ENCODE data around the gene ATXN7L1. TPM values are rescaled to one million over a fixed set of nuclear protein-coding genes. Genes with fewer than 3 reads are reported as not detected.

The ATXN7L1 gene
- total RNA-seq, 1 experiment from 2014 or later = 24.3 TPM

DNA sequence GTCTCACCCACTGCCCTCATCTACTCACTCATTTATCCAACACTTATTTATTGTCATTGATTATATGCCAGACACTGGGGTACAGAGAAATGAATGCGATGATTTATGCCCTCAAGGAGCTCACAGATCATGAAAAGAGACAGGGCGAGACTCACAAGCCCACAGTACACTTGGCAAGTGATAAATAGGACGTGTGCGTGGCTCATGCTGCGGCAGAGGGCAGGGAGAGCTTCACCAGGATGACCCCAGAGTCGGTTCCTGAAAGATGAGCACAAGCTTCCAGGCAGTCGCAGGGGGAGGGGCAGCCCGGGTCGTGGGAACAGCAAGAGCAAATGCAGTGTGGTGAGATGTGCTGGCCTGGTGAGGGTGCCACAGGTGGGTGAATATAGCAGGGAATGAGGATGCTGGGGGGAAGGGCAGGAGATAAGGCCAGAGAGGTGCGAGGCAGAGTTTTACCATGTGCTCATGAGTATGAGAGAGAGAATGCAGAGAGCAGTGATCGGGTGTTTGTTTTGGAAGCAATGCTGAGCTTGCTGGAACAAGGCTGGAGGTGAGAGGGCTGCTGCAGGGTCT, 70.9 kb downstream of the ATXN7L1 start:
- no peak overlapping the region for H2BK120ac ChIP-seq (ENCODE audit: low read depth, low read length, poor library complexity, severe bottlenecking)
- WGBS (ENCODE audit: extremely low coverage, insufficient read length, low lambda C conversion rate) = no CpG with 5 or more reads among the region's 11 CpGs
- H3K18ac ChIP-seq (ENCODE audit: insufficient read length, low read depth, low read length) = no peak overlapping the region

More for the DNA sequence above, 70.9 kb downstream of the ATXN7L1 start:
- H3K4me2 ChIP-seq (ENCODE audit: insufficient read depth, insufficient read length, low read length) = no peak overlapping the region
- no peak overlapping the region for H4K8ac ChIP-seq (replicated peaks; ENCODE audit: insufficient read length, low read depth, low read length)
- H3K4ac ChIP-seq (ENCODE audit: low read depth, low read length) = no peak overlapping the region
- no peaks in the 10 kb centered on the region for H3K23me2 ChIP-seq (ENCODE audit: insufficient read length, low read depth, low read length, poor library complexity, severe bottlenecking)
- Mint-ChIP-seq H3K4me3 (no peak overlapping the region), H3K36me3 (ENCODE audit: insufficient read depth in 1 of 3, low read depth in 3 of 3) (no peaks in the 10 kb centered on the region; a peak in 2 of 7 replicates), H3K27me3 (ENCODE audit: low read depth) (no peaks in the 10 kb centered on the region; the same call in 1 of the 2 replicates), H3K27ac (0 out of 7 replicates have a peak overlapping the region, but pooled peaks of 1 of the 3 experiments have one; percentile 7), H3K9me3 (no peaks in the 10 kb centered on the region), H3K4me1 (peaks cover 28 to 30% of the 10 kb centered on the region in 2 experiments)
- H4K20me1 ChIP-seq (ENCODE audit: control insufficient read depth, insufficient read depth, insufficient read length) = no peaks in the 10 kb centered on the region
- H3K56ac ChIP-seq (ENCODE audit: insufficient read length, low read depth, low read length) = no peak overlapping the region
- no peaks in the 10 kb centered on the region for H3K27me3 ChIP-seq (ENCODE audit: insufficient read depth, low read length)
- no peak overlapping the region for H4K91ac ChIP-seq (ENCODE audit: insufficient read length, low read depth, low read length)
- no peak overlapping the region for H2BK5ac ChIP-seq (ENCODE audit: insufficient read length, low read length)
- H3K9me3 ChIP-seq (ENCODE audit: control insufficient read depth, low read depth, low read length) = no peaks in the 10 kb centered on the region
- no peak overlapping the region for H2AFZ ChIP-seq (ENCODE audit: low read length)
- H3K9ac ChIP-seq (ENCODE audit: extremely low read depth, insufficient read length, low read length) = no peak overlapping the region
- peaks cover 3% of the 10 kb centered on the region; the same call in 1 of the 2 replicates for H3K4me1 ChIP-seq (ENCODE audit: insufficient read depth, low read length)
- no peak overlapping the region for H3T11ph ChIP-seq (ENCODE audit: low read length)
- H2BK12ac ChIP-seq (ENCODE audit: insufficient read length, low read depth, low read length) = no peak overlapping the region
- no peak overlapping the region for H2BK20ac ChIP-seq (ENCODE audit: low read depth, low read length, poor library complexity, severe bottlenecking)
- H2BK15ac ChIP-seq (ENCODE audit: low read depth, low read length) = no peak overlapping the region
- no peaks in the 10 kb centered on the region; the same call in 1 of the 2 replicates for H3K79me2 ChIP-seq (ENCODE audit: insufficient read depth, low read length)
- H3K27ac ChIP-seq (ENCODE audit: insufficient read length, low read depth, low read length) = no peak overlapping the region
- no peak overlapping the region for H3K23ac ChIP-seq (ENCODE audit: insufficient read length, low read depth, low read length)
- no peaks in the 10 kb centered on the region for H3K79me1 ChIP-seq (ENCODE audit: insufficient read depth, low read depth, low read length, poor library complexity, severe bottlenecking)
- DNase-seq = peak; percentile 70
- no peak overlapping the region for H4K5ac ChIP-seq (ENCODE audit: insufficient read length, low read depth, low read length)
- no peak overlapping the region for H2AK5ac ChIP-seq (ENCODE audit: insufficient read length, low read length)
- TF ChIP-seq, protein P1, sequence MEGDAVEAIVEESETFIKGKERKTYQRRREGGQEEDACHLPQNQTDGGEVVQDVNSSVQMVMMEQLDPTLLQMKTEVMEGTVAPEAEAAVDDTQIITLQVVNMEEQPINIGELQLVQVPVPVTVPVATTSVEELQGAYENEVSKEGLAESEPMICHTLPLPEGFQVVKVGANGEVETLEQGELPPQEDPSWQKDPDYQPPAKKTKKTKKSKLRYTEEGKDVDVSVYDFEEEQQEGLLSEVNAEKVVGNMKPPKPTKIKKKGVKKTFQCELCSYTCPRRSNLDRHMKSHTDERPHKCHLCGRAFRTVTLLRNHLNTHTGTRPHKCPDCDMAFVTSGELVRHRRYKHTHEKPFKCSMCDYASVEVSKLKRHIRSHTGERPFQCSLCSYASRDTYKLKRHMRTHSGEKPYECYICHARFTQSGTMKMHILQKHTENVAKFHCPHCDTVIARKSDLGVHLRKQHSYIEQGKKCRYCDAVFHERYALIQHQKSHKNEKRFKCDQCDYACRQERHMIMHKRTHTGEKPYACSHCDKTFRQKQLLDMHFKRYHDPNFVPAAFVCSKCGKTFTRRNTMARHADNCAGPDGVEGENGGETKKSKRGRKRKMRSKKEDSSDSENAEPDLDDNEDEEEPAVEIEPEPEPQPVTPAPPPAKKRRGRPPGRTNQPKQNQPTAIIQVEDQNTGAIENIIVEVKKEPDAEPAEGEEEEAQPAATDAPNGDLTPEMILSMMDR (conservative IDR thresholded peaks at IDR 0.05) = no peak
- H3K14ac ChIP-seq (ENCODE audit: insufficient read depth, low read length) = 0 out of 2 replicates have a peak overlapping the region, but pooled peaks have one; percentile 4
